ENCODE results near the gene PCBP4. TPM values are rescaled to one million over a fixed set of nuclear protein-coding genes. Genes with fewer than 3 reads are reported as not detected.

The PCBP4 gene
- polyA plus RNA-seq, 3 donors, result 0.09 to 1.3 (median 0.22) TPM

- no peaks in the 10 kb centered on the region for H3K79me2 ChIP-seq (ENCODE audit: insufficient read depth, low read length)
- H3K9ac ChIP-seq (ENCODE audit: insufficient read depth, low read length, poor library complexity, severe bottlenecking), result no peak overlapping the region
- TF ChIP-seq, protein P1, sequence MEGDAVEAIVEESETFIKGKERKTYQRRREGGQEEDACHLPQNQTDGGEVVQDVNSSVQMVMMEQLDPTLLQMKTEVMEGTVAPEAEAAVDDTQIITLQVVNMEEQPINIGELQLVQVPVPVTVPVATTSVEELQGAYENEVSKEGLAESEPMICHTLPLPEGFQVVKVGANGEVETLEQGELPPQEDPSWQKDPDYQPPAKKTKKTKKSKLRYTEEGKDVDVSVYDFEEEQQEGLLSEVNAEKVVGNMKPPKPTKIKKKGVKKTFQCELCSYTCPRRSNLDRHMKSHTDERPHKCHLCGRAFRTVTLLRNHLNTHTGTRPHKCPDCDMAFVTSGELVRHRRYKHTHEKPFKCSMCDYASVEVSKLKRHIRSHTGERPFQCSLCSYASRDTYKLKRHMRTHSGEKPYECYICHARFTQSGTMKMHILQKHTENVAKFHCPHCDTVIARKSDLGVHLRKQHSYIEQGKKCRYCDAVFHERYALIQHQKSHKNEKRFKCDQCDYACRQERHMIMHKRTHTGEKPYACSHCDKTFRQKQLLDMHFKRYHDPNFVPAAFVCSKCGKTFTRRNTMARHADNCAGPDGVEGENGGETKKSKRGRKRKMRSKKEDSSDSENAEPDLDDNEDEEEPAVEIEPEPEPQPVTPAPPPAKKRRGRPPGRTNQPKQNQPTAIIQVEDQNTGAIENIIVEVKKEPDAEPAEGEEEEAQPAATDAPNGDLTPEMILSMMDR (IDR thresholded peaks at IDR 0.05), result peak; percentile 11
- 76% methylated on average over 7 of the region's 8 CpGs for WGBS (ENCODE audit: insufficient coverage)
- no peaks in the 10 kb centered on the region for H3K36me3 ChIP-seq (replicated peaks in 1 of 2; ENCODE audit: control insufficient read depth in 1 of 2, insufficient read depth in 2 of 2, low read length in 2 of 2)
- no peaks in the 10 kb centered on the region for H4K20me1 ChIP-seq (ENCODE audit: insufficient read depth, low read length)
- Mint-ChIP-seq H3K27me3 (ENCODE audit: low read depth in 3 of 3) (peaks cover 0 to 4% (median 1%) of the 10 kb centered on the region in 3 donors), H3K27ac (no peak overlapping the region), H3K4me1 (peaks cover 4% of the 10 kb centered on the region), H3K4me3 (no peak overlapping the region), H3K9me3 (no peaks in the 10 kb centered on the region), H3K36me3 (no peaks in the 10 kb centered on the region)
- H3K4me2 ChIP-seq (replicated peaks; ENCODE audit: extremely low read depth, low read length, poor library complexity, severe bottlenecking), result no peak overlapping the region
- no peak overlapping the region for H2AFZ ChIP-seq (ENCODE audit: insufficient read depth, low read depth, low read length, poor library complexity, severe bottlenecking)
- no peak for DNase-seq
- H3K27ac ChIP-seq (ENCODE audit: low read depth in 1 of 2, low read length in 2 of 2), result no peak overlapping the region
- no peak overlapping the region for H3K4me3 ChIP-seq (replicated peaks in 1 of 3; ENCODE audit: low read depth in 2 of 3, low read length in 3 of 3)
- intact Hi-C loops (cut with micrococcal nuclease), result no loop called here
- no peaks in the 10 kb centered on the region for H3K9me3 ChIP-seq (replicated peaks in 1 of 2; ENCODE audit: control insufficient read depth in 1 of 2, insufficient read depth in 1 of 2, low read length in 2 of 2)
- H3K4me1 ChIP-seq (ENCODE audit: control insufficient read depth in 1 of 2, insufficient read depth in 2 of 2, low read length in 2 of 2), result no peaks in the 10 kb centered on the region
- H3K27me3 ChIP-seq (ENCODE audit: control insufficient read depth in 2 of 2, insufficient read depth in 2 of 2, low read length in 2 of 2), result no peaks in the 10 kb centered on the region
Measured at GRCh38 chr3:52014613-52015012, 47.4 kb upstream of the PCBP4 start.

GRCh38 chr3:52013802-52014598, 46.7 kb upstream of the PCBP4 start:
- H3K4me1 ChIP-seq (ENCODE audit: control insufficient read depth in 1 of 2, insufficient read depth in 2 of 2, low read length in 2 of 2), result no peaks in the 10 kb centered on the region
- no peaks in the 10 kb centered on the region for H3K9me3 Mint-ChIP-seq
- no peak overlapping the region for H3K4me2 ChIP-seq (replicated peaks; ENCODE audit: extremely low read depth, low read length, poor library complexity, severe bottlenecking)
- H3K27ac Mint-ChIP-seq, result no peak overlapping the region
- H3K4me3 Mint-ChIP-seq, result no peak overlapping the region
- no peaks in the 10 kb centered on the region for H3K36me3 ChIP-seq (replicated peaks in 1 of 2; ENCODE audit: control insufficient read depth in 1 of 2, insufficient read depth in 2 of 2, low read length in 2 of 2)
- no peaks in the 10 kb centered on the region for H3K9me3 ChIP-seq (replicated peaks in 1 of 2; ENCODE audit: control insufficient read depth in 1 of 2, insufficient read depth in 1 of 2, low read length in 2 of 2)
- H2AFZ ChIP-seq (ENCODE audit: insufficient read depth, low read depth, low read length, poor library complexity, severe bottlenecking), result no peak overlapping the region
- 92% methylated on average over 4 of the region's 6 CpGs for WGBS (ENCODE audit: insufficient coverage)
- H3K4me1 Mint-ChIP-seq, result peaks cover 4% of the 10 kb centered on the region
- no peak overlapping the region for H3K27ac ChIP-seq (ENCODE audit: low read depth in 1 of 2, low read length in 2 of 2)
- intact Hi-C loops (cut with micrococcal nuclease), result no loop called here
- peaks cover 0 to 4% (median 1%) of the 10 kb centered on the region in 3 donors for H3K27me3 Mint-ChIP-seq (ENCODE audit: low read depth in 3 of 3)
- TF ChIP-seq, protein P1 (IDR thresholded peaks at IDR 0.05), result no peak
- no peaks in the 10 kb centered on the region for H3K27me3 ChIP-seq (ENCODE audit: control insufficient read depth in 2 of 2, insufficient read depth in 2 of 2, low read length in 2 of 2)
- H4K20me1 ChIP-seq (ENCODE audit: insufficient read depth, low read length), result no peaks in the 10 kb centered on the region
- H3K9ac ChIP-seq (ENCODE audit: insufficient read depth, low read length, poor library complexity, severe bottlenecking), result no peak overlapping the region
- no peaks in the 10 kb centered on the region for H3K79me2 ChIP-seq (ENCODE audit: insufficient read depth, low read length)
- H3K36me3 Mint-ChIP-seq, result no peaks in the 10 kb centered on the region
- DNase-seq, result no peak
- no peak overlapping the region for H3K4me3 ChIP-seq (replicated peaks in 1 of 3; ENCODE audit: low read depth in 2 of 3, low read length in 3 of 3)

Measured in CD14-positive monocyte (primary cell).